ENCODE data around the gene BICD1. TPM values are rescaled to one million over a fixed set of nuclear protein-coding genes. Genes with fewer than 3 reads are reported as not detected.

BICD1 gene
- total RNA-seq, 1 donor from 2014 or later, result 8.5 TPM

DNA sequence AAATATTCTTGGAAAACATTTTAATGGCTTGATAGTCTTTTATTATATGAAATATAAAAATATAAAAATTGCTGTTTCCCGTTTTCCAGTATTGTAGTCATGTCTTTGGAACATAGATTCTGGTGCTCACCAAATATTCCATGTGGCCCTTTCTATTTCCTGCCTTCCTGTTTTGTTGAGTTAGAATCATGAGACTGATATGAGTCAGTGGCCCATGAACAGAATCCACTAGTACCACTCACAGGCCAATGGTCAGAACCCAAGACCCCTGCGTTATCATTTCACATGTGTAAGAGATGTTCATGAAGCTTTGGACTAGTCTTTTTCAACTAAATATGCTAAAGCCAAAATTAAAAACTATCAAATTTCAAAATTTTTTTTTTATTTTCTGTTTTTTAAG, 56.9 kb downstream of the BICD1 start:
- Histone ChIP-seq H3K4me1 (no peaks in the 10 kb centered on the region), H3K4me3 (no peak overlapping the region), H3K27ac (replicated peaks) (no peak overlapping the region), H3K27me3 (ENCODE audit: low read depth) (no peaks in the 10 kb centered on the region), H3K36me3 (no peaks in the 10 kb centered on the region), H3K9me3 (replicated peaks) (no peaks in the 10 kb centered on the region)
- TF ChIP-seq, protein P1, sequence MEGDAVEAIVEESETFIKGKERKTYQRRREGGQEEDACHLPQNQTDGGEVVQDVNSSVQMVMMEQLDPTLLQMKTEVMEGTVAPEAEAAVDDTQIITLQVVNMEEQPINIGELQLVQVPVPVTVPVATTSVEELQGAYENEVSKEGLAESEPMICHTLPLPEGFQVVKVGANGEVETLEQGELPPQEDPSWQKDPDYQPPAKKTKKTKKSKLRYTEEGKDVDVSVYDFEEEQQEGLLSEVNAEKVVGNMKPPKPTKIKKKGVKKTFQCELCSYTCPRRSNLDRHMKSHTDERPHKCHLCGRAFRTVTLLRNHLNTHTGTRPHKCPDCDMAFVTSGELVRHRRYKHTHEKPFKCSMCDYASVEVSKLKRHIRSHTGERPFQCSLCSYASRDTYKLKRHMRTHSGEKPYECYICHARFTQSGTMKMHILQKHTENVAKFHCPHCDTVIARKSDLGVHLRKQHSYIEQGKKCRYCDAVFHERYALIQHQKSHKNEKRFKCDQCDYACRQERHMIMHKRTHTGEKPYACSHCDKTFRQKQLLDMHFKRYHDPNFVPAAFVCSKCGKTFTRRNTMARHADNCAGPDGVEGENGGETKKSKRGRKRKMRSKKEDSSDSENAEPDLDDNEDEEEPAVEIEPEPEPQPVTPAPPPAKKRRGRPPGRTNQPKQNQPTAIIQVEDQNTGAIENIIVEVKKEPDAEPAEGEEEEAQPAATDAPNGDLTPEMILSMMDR (IDR thresholded peaks at IDR 0.05; ENCODE audit: borderline replicate concordance), result no peak
- intact Hi-C loops (cut with micrococcal nuclease), result no loop called here
- no peak for DNase-seq

DNA sequence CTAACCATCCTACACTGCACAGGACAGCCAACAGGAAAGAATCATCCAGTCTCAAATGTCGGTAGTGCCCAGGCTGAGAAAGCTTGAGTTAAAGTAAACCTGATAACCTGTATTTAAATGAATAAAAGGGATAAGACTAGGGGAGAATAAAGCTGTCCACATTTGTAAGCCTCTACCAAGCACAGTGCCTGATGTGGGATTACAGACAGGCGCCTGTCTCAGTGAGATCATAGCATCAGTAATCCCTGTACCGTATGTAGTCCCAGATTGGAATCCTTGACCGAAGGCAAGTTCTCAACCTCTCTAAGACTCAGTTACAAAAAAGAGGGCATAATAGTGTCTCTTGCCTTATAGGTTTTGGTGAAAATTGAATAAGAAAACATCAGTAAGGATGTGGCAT, 59.9 kb downstream of the BICD1 start:
- no peaks in the 10 kb centered on the region for H3K27me3 ChIP-seq (ENCODE audit: low read depth)
- no peak overlapping the region for H3K4me3 ChIP-seq
- H3K9me3 ChIP-seq (replicated peaks), result no peaks in the 10 kb centered on the region
- DNase-seq, result no peak
- H3K4me1 ChIP-seq, result no peaks in the 10 kb centered on the region
- TF ChIP-seq, protein P1 (IDR thresholded peaks at IDR 0.05; ENCODE audit: borderline replicate concordance), result no peak
- no peaks in the 10 kb centered on the region for H3K36me3 ChIP-seq
- intact Hi-C loops (cut with micrococcal nuclease), result no loop called here
- no peak overlapping the region for H3K27ac ChIP-seq (replicated peaks)

DNA sequence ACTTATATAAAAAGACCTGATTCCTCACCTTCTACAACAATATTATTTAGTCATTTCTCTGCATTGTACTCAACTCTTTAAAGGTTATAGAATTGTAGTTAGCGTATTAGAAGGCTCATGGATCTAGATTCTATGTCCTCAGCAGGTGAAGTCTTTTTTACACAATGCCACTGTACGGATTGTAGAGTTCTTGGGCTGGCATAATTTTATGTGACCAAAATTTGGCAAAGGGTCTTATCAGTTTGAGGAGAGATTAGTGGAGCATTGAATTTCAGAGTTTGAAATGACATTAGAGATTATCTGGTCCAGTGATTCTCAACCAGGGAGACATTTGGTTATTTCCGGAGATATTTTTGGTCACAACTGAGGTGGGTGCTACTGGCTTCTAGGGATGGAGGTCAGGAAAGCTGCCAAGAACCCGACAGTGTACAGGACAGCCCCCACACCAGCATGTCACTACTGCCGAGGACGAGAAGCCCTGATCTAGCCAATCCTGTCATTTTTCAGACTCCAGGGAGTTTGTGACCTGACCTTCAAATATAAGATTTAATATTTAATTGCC, 63.9 kb downstream of the BICD1 start:
- Histone ChIP-seq H3K4me1 (no peaks in the 10 kb centered on the region), H3K36me3 (no peaks in the 10 kb centered on the region), H3K9me3 (replicated peaks) (no peaks in the 10 kb centered on the region), H3K27me3 (ENCODE audit: low read depth) (no peaks in the 10 kb centered on the region), H3K27ac (replicated peaks) (no peak overlapping the region), H3K4me3 (no peak overlapping the region)
- DNase-seq, result no peak
- intact Hi-C loops (cut with micrococcal nuclease), result no loop called here
- TF ChIP-seq, protein P1 (IDR thresholded peaks at IDR 0.05; ENCODE audit: borderline replicate concordance), result no peak

DNA sequence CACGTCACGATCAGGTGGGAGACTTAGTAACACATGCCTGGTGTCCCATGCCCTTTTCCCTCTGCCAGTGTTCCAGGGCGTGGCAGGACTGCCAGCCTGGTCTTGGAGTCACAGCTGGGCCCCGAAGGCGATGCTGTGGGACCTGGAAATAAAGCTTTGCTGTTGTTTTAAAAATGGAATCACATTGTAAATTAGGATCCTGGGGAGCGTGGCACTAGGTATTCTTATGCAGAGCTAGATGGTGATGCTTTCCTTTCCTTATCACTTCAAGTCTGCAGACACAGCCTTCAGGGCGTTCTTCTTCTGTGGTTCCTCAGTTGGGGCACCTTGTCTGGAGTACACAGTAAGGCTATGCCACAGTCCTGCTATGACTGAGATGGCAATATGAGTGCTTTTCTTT, 64.6 kb downstream of the BICD1 start:
- TF ChIP-seq, protein P1 (IDR thresholded peaks at IDR 0.05; ENCODE audit: borderline replicate concordance), result no peak
- H3K36me3 ChIP-seq, result no peaks in the 10 kb centered on the region
- intact Hi-C loops (cut with micrococcal nuclease), result no loop called here
- no peaks in the 10 kb centered on the region for H3K4me1 ChIP-seq
- no peaks in the 10 kb centered on the region for H3K9me3 ChIP-seq (replicated peaks)
- DNase-seq, result no peak
- H3K4me3 ChIP-seq, result no peak overlapping the region
- H3K27me3 ChIP-seq (ENCODE audit: low read depth), result no peaks in the 10 kb centered on the region
- H3K27ac ChIP-seq (replicated peaks), result no peak overlapping the region

DNA sequence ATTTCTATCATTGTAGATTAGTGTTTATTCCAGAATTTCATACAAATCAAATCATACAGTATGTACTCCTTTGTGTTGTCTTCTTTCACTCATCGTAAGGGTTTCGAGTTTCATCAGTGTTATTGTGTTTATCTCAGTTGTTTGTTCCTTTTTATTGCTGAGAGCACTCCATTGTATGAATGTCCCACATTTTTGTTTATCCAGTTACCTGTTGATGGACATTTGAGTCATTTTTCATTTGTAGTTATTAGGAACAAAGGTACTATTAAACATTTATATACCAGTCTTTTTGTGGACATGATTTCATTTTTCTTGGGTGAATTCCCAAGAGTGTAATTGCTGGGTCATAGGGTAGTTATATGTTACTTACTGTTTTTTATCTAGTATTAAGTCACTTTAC, 70.0 kb downstream of the BICD1 start:
- Histone ChIP-seq H3K9me3 (replicated peaks) (no peaks in the 10 kb centered on the region), H3K27ac (replicated peaks) (no peak overlapping the region), H3K36me3 (no peaks in the 10 kb centered on the region), H3K27me3 (ENCODE audit: low read depth) (no peaks in the 10 kb centered on the region), H3K4me1 (no peaks in the 10 kb centered on the region), H3K4me3 (no peak overlapping the region)
- intact Hi-C loops (cut with micrococcal nuclease), result no loop called here
- DNase-seq, result no peak
- TF ChIP-seq, protein P1 (IDR thresholded peaks at IDR 0.05; ENCODE audit: borderline replicate concordance), result no peak

Data from left ventricle myocardium inferior (tissue), 1 donor.